ENCODE measurements around the gene TTC23L.

GRCh38 chr5:34932947-34933346, 94.0 kb downstream of the TTC23L start:
- TF ChIP-seq CTCF (conservative IDR thresholded peaks at IDR 0.05; ENCODE audit: low read depth, low read length) (no peak), EZH2 (IDR thresholded peaks at IDR 0.05; ENCODE audit: borderline replicate concordance, low read depth, low read length, poor library complexity, severe bottlenecking) (no peak)
